ENCODE measurements around the gene GOPC.

- TF ChIP-seq CTCF (conservative IDR thresholded peaks at IDR 0.05; ENCODE audit: low read depth in 2 of 2) (no peak), CREB1 (CRISPR knock-in tag; IDR thresholded peaks at IDR 0.05; ENCODE audit: low read depth) (no peak), JUNB (IDR thresholded peaks at IDR 0.05; ENCODE audit: unreplicated experiment) (no peak), REST (IDR thresholded peaks at IDR 0.05; ENCODE audit: unreplicated experiment) (no peak), POLR2AphosphoS5 (IDR thresholded peaks at IDR 0.05; ENCODE audit: low read depth) (no peak), EZH2 (IDR thresholded peaks at IDR 0.05; ENCODE audit: low read depth, unreplicated experiment) (no peak), ZNF331 (CRISPR knock-in tag; IDR thresholded peaks at IDR 0.05; ENCODE audit: low read depth) (no peak), EZH2phosphoT487 (IDR thresholded peaks at IDR 0.05; ENCODE audit: unreplicated experiment) (no peak), ZNF114 (CRISPR knock-in tag; IDR thresholded peaks at IDR 0.05) (no peak), ETS1 (IDR thresholded peaks at IDR 0.05) (no peak), NANOG (IDR thresholded peaks at IDR 0.05; ENCODE audit: borderline replicate concordance) (no peak)
Observed at GRCh38 chr6:117546674-117547073, 55.6 kb downstream of the GOPC start.
